ENCODE results near the gene NOG.

DNA sequence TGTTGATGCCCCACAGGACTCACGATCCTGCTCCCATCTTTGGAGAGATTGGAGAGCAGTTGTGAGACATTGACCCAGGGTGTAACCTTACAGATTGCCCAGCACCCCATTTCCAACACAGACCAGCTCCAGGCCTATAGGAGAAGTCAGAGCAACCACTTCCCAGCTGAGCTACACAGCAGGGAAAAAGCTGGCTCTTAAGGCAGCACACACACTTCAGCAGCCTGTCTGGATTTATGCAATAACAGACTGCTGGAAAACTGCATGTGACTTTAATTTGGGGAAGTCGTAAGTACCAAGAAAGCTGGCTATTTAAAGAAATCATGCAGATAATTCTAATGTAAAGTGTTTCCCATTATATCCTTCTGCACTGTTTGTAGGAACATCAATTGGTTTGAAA, 30.8 kb downstream of the NOG start:
- TF ChIP-seq RARB (CRISPR knock-in tag; IDR thresholded peaks at IDR 0.05) (no peak), CTCF (IDR thresholded peaks at IDR 0.05) (no peak), KDM1A (IDR thresholded peaks at IDR 0.05; ENCODE audit: low read depth) (no peak), REST (IDR thresholded peaks at IDR 0.05) (no peak), HDAC2 (IDR thresholded peaks at IDR 0.05) (no peak), CHD2 (IDR thresholded peaks at IDR 0.05; ENCODE audit: low read length, partially characterized antibody) (no peak)

All from A549 (cell line).